ENCODE data around the gene EIF4E3. TPM values are rescaled to one million over a fixed set of nuclear protein-coding genes. Genes with fewer than 3 reads are reported as not detected.

Gene EIF4E3
- total and polyA plus RNA-seq, 8 donors: 4.1 to 25.9 (median 14.5) TPM

DNA sequence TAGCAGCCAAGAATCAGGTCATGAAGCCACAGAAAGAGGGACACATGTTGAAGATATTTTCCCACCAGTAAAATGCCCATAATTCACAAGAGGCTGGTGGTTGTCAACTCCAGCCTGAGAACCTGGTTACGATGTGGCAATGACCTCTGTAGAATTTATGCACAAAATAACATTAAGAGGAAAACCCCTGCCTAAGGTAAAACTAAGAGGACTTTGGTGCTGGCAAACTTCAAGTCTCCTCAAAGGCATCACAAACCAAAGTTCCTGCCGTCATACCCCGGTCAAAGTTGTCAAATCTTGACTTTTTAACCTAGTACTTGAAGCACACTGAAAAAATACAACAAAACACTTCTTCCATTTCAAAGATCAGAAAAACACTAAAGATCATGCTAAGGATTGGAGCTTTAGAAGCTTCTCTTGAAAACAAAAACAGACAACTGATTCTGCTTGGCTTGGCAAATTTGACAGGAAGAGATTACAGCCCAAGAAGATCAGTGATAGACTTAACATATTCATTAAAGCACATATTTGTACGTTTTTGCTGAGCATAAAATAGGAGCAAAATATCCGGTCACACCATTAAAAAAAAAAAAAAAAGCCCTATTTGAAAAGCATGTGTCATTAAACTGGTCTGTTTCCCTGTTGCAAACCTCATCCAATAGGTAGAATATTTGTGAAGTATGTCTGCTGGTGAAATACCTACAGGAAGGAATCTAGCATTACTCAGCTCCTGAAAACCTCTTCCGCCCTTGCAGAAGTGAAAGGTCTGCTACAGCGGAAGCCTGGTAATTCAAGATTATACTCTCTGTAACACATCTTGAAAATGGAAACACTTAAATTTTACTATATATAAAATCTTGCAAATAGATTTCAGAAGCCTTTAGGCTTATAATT, 22.8 kb downstream of the EIF4E3 start:
- no peak overlapping the region for H3K4me3 ChIP-seq
- H3K27ac ChIP-seq: peak overlapping the region in 1 of 5 donors; percentile 48
- intact Hi-C loops (cut with DNase I; ENCODE audit: low total_unique reads): no loop called here
- H3K4me1 ChIP-seq: peaks cover 0 to 28% (median 3%) of the 10 kb centered on the region in 4 donors
- WGBS, 5 donors: 75 to 86% (median 77%) methylated on average over 7 of the region's 7 CpGs
- no peaks in the 10 kb centered on the region for H3K27me3 ChIP-seq
- TF ChIP-seq POLR2A (IDR thresholded peaks at IDR 0.05) (no peak), POLR2AphosphoS5 (IDR thresholded peaks at IDR 0.05) (no peak), EP300 (IDR thresholded peaks at IDR 0.05) (no peak)
- TF ChIP-seq, protein P1, sequence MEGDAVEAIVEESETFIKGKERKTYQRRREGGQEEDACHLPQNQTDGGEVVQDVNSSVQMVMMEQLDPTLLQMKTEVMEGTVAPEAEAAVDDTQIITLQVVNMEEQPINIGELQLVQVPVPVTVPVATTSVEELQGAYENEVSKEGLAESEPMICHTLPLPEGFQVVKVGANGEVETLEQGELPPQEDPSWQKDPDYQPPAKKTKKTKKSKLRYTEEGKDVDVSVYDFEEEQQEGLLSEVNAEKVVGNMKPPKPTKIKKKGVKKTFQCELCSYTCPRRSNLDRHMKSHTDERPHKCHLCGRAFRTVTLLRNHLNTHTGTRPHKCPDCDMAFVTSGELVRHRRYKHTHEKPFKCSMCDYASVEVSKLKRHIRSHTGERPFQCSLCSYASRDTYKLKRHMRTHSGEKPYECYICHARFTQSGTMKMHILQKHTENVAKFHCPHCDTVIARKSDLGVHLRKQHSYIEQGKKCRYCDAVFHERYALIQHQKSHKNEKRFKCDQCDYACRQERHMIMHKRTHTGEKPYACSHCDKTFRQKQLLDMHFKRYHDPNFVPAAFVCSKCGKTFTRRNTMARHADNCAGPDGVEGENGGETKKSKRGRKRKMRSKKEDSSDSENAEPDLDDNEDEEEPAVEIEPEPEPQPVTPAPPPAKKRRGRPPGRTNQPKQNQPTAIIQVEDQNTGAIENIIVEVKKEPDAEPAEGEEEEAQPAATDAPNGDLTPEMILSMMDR (IDR thresholded peaks at IDR 0.05): no peak
- no peaks in the 10 kb centered on the region for H3K9me3 ChIP-seq
- DNase-seq: peak in 1 of 2 donors; percentile 29
- peaks cover 0 to 29% (median 13%) of the 10 kb centered on the region in 4 donors for H3K36me3 ChIP-seq

DNA sequence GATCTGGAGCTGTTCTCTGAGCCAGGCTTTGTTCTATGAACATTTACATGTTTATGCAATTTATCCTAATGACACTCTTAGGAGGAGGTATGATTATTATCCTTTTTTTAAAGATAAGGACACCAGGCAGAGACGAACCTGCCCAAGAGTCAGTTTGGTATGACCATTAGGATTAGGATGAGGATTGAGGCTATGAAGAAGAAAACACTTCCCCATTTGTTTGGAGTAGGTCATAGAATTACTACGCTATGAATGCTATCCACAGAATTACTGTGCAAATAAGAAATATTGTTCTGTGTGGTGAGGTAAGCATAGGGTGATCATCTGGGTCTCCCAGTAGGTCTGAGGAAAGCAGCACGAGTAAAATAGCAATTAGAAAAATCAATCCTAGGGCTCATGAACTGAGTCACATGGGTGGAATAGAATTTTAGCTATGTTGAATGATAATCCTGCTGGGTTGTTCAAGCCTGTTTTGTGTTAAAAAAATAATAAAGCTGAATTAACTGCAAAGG, 23.9 kb downstream of the EIF4E3 start:
- no peaks in the 10 kb centered on the region for H3K9me3 ChIP-seq
- WGBS, 5 donors: 76 to 83% (median 79%) methylated on average over 3 of the region's 3 CpGs
- peaks cover 0 to 28% (median 3%) of the 10 kb centered on the region in 4 donors for H3K4me1 ChIP-seq
- no peak overlapping the region for H3K4me3 ChIP-seq
- no peak overlapping the region for H3K27ac ChIP-seq
- H3K36me3 ChIP-seq: peaks cover 0 to 22% (median 13%) of the 10 kb centered on the region in 4 donors
- TF ChIP-seq EP300 (IDR thresholded peaks at IDR 0.05) (no peak), POLR2A (IDR thresholded peaks at IDR 0.05) (no peak), POLR2AphosphoS5 (IDR thresholded peaks at IDR 0.05) (no peak)
- TF ChIP-seq, protein P1 (IDR thresholded peaks at IDR 0.05): no peak
- no peaks in the 10 kb centered on the region for H3K27me3 ChIP-seq
- intact Hi-C loops (cut with DNase I; ENCODE audit: low total_unique reads): no loop called here
- no peak for DNase-seq

DNA sequence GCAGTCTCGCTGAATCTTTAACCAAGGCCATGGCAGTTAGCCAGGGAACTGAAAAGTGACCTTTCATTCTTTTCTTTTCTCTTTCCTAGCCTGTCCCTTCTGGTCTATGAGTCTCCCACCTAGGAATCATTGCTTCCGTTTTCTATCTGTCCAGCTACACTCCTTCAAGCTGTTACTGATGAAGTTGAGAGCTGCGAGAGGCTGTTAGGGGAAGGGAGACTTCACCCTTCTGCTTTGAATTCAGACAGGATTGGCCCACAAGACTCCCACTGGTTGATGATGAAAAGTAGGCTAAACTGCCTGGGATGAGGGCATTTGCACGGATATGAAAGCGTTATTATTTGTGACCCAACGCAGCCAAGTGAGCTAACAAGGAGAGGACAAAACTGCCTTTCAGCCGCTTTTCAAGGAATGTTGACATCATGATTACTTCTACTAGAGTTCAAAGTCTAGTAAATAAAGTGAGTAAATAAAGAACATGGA, 30.2 kb downstream of the EIF4E3 start:
- Histone ChIP-seq H3K4me1 (peaks cover 22 to 59% (median 46%) of the 10 kb centered on the region in 4 donors), H3K27ac (peak overlapping the region; percentile 1 to 75 (median 64)), H3K4me3 (no peak overlapping the region), H3K36me3 (peaks cover 0 to 9% (median 6%) of the 10 kb centered on the region in 4 donors), H3K27me3 (no peaks in the 10 kb centered on the region), H3K9me3 (no peaks in the 10 kb centered on the region)
- DNase-seq: peak in 1 of 2 donors; percentile 64
- TF ChIP-seq, protein P1 (IDR thresholded peaks at IDR 0.05): no peak
- no peak for TF ChIP-seq POLR2AphosphoS5 (IDR thresholded peaks at IDR 0.05)
- no peak for TF ChIP-seq EP300 (IDR thresholded peaks at IDR 0.05)
- no peak for TF ChIP-seq POLR2A (IDR thresholded peaks at IDR 0.05)
- intact Hi-C loops (cut with DNase I; ENCODE audit: low total_unique reads): no loop called here
- WGBS, 5 donors: 24 to 45% (median 38%) methylated on average over 7 of the region's 7 CpGs

GRCh38 chr3:71694358-71694999, 30.7 kb downstream of the EIF4E3 start:
- Histone ChIP-seq H3K9me3 (no peaks in the 10 kb centered on the region), H3K27ac (peak overlapping the region in 4 of 5 donors; percentile 27 to 75 (median 67)), H3K27me3 (no peaks in the 10 kb centered on the region), H3K4me3 (no peak overlapping the region), H3K4me1 (peaks cover 25 to 65% (median 49%) of the 10 kb centered on the region in 4 donors), H3K36me3 (peaks cover 0 to 9% (median 6%) of the 10 kb centered on the region in 4 donors)
- intact Hi-C loops (cut with DNase I; ENCODE audit: low total_unique reads): no loop called here
- no peak for TF ChIP-seq POLR2A (IDR thresholded peaks at IDR 0.05)
- no peak for TF ChIP-seq EP300 (IDR thresholded peaks at IDR 0.05)
- no peak for TF ChIP-seq POLR2AphosphoS5 (IDR thresholded peaks at IDR 0.05)
- TF ChIP-seq, protein P1 (IDR thresholded peaks at IDR 0.05): no peak
- peak in 1 of 2 donors; percentile 44 for DNase-seq
- 29 to 44% (median 33%) methylated on average over 4 of the region's 4 CpGs for WGBS, 5 donors
